Left renal cortex interstitium (tissue), 4 donors: ENCODE data around the gene SPINT2. TPM values are rescaled to one million over a fixed set of nuclear protein-coding genes. Genes with fewer than 3 reads are reported as not detected.

Experiments
- DNase-seq, 4 donors: peaks; one replicate each; pipeline ENCODE4 v3.0.0-alpha.2; 2013; ENCODE audit warnings: low read depth in 4 of 4, low spot score in 2 of 4, missing footprints in 1 of 4
- polyA plus RNA-seq, 4 donors: library from polyadenylated mRNA; unstranded; fragments of 120-200 nt; gene quantifications; one replicate each; pipeline ENCODE4 v1.2.1, GENCODE V29; 2013; ENCODE audit not compliant: insufficient read length in 4 of 4

Gene SPINT2
- polyA plus RNA-seq, 4 donors: 308 to 375 (median 337) TPM

DNA sequence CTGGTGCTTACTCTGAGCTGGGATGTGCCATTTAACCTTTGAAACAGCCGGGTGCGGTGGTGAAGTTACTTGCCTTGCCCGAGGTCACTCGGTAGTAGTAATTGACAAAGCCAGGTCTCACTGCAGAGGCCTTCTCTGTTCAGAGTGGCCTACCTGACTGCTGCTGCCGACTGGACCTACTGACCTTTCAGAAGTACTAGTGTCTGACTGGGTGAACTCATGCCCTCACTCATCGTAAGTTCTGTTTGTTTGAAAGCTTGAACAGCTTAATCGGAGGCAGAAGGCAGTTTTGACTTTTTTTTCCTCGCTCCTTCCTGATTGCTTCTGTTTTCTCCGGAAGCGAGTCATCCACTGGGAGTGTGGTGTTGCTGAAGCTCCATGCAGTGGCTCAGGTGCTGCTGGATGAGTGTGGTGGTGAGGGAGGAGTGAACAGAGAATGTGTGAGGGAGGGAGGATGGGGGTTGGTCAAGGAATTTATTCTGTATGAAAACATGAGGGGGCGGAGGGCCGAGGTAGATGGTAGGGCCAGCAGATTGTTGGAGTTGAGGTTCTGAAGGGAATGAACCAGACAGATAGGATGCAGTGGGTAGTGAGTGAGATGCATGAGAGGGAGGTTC lies 2.7 kb downstream of the SPINT2 start:
- DNase-seq: no peak

DNA sequence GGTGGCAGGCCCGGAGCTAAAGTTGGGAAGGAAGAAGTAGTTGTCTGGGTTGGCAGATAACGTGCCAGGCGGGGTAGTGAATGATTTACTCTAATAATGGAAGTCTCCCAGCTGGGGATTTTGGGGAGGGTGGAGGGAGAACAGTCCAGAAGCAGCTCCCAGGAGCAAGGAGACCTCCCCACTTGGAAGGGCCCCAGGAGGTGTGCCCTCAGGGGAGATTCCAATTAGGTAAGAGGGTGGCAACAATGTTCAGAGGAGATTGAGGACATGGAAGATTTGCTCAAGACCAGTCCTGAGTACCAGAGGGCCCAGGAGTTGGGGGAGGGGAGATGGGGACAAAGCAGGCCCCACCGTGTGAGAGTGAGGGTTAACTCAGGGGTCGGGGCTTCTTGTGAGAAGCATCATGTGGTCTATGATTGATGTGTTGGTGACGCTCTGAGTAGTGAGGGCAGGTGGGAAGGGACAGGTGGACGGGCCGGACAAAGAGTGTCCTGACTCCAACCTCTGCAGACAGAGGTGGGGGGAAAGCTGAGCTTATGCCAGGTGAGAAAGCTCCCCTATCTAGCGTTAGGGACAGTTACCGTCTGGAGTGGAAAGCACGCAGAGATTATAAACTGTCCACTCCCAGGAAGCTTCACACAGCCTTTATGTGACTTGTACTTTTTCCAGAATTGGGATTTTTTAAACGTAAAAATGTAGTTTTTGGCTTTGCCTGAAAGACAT lies 3.5 kb downstream of the SPINT2 start:
- no peak for DNase-seq

DNA sequence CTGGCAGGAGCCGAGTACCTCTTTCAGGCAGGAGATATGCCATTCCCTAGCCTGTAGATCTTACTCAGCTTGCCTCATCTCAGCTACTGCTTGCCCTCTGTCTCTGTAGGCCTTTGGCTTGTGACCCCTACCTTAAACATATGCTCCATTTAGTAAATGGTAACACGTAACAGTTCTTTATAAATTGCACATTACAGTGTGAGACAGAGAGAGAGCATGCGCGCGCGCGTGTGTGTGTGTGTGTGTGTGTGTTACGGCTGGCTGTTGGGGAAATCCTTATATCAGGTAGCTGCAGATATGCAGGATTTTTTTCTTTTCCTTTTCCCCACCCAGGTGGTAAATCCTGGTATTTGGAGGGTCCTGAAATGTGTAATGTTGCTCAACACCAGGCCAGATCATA lies 4.2 kb downstream of the SPINT2 start:
- no peak for DNase-seq

DNA sequence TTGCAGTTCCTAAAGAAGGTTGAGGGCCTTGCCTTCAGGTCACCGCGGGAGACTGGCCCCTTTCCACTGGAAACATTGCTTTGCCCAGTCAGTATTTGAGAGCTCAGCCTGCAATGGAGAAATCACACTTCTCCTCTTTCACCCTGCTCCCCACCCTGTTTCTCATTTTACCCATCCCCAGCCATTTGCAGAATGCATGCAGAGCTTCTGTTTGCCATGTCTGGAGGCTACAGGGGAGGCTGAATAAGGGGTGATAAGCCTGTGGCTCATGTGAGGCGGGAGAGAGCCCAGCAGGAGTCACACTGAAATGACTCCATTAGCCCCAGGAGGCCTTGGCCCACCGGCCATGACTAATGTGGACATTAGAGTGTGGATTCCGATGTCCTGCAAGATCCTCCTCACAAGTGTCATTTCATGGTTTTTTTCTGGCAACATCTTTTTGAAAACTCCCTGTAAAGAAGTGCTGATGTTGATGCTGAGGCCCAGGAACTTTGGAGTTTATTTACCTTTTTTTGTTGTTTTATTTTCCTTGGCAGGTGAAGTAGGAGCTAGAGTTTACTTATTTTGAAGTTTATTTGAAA lies 6.3 kb downstream of the SPINT2 start:
- DNase-seq: no peak

DNA sequence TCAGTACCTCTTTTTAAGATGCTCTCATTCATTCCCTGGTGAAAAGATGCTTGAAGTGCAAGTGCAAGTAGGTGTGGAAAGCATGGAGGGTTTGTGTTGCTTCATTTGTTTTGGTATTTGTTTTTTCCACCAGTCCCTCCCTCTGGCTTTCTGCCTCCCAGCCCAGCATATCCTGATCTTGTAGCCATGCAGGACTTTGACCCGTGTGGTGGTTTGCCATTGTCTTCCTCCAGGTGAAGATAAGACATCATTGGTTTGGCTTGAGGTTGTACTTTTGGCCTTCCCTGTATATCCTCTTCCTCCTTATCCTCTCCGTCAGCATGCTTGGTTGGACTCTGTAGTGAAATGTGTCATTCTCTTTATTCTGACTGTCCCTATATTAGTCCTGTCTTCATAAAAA lies 9.1 kb downstream of the SPINT2 start:
- DNase-seq: no peak

DNA sequence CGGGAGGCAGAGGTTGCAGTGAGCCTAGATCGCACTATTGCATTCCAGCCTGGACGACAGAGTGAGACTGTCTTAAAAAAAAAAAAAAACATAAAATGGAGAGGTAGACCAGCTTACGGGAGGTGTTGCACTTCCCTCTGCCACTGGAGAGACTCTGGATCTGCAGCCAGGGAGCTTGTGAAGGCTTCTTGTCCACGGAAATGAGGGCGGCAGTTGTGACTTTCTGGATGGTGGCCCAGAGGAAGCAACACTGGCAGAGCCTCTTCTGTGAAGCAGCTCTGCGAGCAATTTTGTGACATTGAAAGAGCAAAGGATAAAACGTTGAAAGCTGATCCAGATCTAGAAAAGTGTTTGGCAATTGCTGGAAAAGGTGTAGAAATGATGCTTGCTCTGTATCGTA lies 10.4 kb downstream of the SPINT2 start:
- DNase-seq: no peak

DNA sequence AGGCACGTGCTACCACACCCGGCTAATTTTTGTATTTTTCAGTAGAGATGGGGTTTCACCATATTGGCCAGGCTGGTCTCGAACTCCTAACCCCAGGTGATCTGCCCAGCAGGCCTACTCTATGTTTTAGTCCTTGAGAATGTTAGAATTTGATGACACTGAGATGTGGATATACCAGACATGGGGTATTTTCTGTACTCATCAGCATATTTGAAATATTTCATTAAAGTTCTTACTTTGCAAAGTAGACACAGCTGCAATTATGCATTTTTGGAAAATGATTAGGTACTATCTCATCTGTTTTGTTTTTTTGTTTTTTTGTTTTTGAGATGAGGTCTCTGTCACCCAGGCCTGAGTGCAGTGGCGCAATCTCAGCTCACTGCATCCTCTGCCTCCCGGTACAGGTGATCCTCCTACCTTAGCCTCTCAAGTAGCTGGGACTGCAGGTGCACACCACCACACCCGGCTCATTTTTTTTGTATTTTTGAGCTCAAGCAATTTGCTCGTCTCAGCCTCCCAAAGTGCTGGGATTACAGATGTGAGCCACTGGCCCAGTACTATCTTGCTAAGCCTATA lies 12.7 kb downstream of the SPINT2 start:
- DNase-seq: no peak

DNA sequence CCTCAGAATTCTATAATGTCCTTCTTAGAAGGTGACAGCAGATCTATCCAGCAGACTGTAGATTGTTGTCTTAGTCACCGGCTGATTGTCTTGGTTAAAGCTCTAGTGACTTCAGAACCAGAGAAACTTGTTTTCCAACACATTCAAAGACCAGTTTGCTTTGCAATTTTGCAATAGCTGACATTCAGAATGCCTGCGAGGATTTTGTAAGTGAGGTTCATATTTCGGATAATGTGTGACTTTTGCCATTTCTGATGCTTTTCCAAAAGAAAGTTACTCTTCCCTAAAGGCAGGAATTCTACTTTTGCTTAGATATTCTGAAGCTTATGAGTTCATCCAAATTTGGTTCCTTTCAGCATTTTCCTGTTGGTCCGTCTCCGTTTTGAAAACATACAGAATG lies 13.2 kb downstream of the SPINT2 start:
- no peak for DNase-seq

DNA sequence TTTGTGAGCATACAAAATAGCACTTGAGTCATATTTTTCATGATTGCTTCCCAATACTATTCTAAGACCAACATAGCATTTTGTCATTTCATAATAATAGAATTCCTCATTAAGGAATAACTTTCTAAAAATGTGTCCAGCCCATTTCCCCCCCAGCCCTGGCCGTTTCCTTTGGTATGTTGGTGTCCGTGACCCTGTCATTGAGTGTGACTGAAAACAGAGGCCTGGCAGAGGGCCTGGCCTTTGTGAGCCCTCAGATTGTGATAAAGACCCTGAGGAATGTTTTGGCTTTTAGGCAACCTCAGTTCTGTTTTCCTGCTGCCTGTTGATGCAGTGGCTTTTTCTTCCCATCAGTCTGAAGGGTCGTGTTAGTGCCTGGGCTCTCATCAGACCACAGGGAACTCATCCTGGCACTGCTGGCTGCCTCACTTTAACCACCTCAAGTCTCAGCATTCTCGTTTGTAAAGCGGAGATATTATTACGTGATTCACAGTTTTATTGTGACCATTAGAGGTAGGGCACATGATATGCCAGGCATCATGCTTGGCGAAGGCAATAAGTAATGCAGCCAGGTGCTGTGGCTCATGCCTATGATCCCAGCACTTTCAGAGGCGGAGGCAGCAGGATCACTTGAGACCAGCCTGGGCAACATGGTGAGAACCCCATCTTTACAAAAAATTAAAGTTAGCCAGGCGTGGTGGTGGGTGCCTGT lies 13.8 kb downstream of the SPINT2 start:
- DNase-seq: no peak

DNA sequence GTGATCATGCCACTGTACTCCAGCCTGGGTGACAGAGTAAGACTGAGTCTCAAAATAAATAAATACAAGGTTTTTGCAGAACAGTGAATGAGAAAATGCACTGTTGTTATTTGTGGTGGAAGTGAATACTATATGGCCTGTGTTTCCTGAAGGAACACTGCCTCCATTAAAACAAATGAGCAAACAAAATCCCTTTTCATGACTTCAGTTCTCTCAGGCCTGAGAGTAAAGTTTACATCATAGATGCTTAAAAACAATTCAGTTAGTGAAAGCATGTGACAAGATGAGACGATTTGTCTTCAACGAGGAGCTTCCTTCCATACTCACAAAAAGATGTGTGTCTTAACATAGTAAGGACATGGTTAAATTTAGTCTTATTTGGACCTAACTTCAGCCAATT lies 14.4 kb downstream of the SPINT2 start:
- no peak for DNase-seq

DNA sequence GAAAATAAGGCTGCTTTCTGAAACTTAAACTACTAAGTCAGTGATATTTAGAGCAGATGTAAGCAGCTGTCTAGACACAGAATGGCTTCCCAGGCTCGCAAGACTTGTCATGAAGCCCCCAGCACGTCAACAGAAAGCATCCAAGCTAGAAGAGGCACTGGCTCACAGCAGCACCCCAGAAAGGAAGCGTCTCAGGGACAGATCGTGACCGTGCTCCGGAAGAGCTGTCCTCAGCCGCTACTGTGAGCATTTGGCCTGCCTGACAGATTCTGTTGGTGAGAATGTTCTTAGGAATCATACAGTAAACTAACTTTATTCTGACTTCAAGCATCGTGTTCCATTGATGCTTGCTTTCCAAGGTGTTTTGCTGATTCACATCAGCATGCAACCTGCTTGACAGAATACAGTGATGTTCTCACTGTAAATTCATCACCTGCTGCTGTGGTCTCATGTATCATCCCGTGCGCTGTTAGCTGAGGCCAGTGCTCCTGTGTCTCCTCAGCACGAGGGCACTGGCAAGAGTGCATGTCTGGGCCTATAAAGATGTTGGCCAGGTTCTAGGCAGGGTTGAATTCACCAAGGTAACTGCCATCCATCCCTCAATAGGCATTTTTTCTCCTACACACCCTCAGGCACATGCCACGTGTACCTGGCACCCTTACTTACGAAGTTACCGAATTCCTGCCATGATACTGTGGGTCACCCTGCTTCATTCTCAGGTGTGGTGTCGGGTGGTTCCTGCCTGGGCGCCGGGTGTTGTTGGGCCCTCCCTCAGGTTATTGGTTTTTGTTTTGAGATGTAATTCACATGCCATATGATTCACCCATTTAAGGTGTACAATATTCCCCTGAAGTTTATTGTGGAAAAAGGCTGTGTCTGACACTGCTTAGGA lies 15.9 kb downstream of the SPINT2 start:
- no peak for DNase-seq

DNA sequence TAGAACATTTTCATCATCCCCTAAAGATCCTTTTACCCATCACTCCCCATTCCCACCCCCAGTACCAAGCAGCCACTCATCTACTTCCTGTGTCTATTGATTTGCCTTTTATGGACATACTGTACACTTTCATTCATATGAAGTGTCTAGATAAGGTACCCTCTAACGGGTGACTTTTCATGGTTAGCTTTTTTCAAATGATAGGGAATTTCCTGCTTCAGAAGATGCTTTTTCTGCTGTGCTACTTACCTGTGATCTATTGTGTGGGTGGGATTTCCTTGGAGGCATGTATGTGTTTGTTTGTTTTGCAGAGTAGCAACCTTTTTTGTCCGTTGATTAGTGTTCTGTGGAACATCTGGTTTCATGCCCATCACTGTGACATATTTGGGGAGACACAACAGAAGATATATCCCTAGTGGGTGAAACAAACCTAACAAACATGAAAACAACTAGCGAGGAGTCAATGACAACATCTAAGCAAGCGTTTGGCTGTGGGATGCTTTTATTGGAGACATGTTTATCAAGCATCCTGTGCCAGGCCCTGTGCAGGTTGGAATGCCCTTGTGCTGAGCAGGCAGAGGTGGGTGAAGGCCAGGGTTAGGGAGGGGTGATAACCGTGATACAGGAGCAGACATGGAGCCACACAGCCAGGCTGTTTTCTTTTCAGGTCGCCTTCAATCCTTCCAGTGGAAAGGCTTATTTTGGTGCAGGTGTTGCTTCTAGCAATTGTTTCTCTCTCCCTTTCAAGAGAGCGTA lies 17.6 kb downstream of the SPINT2 start:
- no peak for DNase-seq

DNA sequence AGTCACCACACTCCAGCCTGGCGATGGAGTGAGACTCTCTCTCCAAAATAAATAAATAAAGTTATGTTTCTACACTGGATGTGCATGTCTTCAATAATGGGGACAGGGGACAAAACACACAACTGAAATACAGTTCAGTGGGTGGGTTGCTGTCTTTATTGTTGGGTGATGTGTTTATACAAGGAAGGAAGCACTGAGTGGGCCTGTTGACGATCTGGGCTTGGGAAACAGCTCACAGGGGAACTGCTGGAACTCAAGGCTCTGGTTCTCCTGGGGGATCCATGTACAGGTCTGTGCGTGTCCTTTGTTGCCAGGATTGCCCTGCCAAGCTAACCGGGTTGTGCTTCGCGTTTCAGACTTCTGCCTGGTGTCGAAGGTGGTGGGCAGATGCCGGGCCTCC lies 18.9 kb downstream of the SPINT2 start:
- DNase-seq: no peak

DNA sequence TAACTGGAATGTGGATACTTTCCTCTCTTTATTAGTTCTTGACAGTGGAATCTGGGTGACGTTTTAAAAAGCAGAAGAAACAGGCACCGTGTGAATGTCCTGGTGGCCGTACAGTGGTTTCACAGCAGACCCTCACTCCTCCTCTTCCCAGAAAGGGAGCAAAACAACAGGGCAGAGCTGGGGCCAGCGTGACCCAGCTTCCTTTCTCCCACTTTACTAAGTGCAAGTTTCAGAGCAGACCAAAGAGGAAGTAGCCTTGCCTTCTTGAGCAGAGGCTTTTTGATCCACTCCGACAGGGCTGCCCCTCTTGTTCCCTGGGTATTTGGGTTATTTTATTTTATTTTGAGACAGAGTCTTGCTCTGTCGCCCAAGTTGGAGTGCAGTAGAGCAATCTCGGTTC lies 20.0 kb downstream of the SPINT2 start:
- DNase-seq: no peak

DNA sequence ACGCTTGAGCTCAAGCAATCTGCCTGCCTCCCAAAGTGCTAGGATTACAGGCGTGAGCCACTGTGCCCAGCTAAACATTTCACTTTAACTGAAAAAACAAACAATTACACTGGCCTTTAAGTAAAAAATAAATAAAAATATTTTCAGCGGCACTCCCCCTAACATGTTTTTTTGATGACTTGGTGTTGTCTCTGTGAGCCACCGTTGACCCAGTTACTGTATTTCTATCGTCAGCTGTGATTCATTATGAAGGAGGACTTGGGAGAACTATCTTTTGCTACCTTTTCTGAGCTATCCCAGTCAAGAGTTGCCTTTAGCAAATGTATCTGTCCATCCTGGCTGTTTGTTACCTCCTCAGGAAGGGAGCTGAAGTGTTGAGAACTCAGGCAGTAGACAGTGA lies 21.2 kb downstream of the SPINT2 start:
- DNase-seq: no peak

DNA sequence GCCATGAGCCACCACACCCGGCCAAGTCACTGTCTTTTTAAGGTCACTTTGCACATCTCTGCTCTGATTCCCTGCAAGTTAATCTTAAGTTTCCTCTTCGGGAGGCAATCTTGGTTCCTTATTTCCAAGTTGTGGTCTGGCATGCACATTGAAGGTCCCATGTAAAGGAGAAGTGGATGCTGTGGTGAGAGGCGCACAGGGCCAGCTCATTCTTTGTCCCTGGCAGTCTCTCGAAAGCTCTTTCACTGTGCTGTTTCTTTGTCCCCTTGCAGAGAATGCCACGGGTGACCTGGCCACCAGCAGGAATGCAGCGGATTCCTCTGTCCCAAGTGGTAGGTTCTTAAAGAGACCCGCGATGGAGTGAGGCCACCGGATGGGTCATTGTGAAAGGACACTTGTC lies 23.2 kb downstream of the SPINT2 start:
- no peak for DNase-seq

DNA sequence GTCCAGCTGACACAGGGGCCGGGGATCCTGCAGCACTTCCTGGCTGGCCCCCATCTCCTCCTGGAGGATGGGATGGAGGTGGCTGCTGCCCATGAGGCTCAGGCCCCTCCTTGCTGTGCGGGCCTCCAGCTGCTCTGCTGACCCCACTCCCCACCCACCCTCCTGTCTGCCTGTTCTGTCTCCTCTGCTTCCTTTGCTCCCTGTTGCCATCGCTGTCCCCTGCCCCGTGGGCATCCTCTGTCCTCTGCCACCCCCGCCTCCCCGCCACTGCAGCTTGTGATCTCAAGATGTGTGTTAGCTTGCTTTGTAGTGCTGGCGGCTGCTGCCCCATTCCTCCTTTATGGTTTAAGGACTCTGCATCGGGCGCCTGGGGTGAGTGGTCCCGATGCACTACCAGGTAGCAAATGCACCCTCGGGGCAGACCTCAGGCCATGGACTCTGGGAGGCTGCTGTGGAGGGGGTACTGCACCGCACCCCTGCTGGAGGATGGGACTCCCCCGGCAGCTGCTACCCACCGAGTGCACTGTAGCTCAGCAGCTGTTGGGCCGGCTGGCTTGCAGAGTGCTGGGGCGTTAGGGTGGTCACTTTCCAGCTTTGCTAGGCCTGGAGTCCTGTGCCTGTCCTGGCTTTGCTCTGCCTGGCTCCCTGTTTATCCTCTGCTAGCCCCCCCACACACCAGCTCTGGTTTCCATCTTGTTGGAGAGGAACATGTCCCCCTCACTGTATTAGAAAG lies 23.9 kb downstream of the SPINT2 start:
- no peak for DNase-seq

DNA sequence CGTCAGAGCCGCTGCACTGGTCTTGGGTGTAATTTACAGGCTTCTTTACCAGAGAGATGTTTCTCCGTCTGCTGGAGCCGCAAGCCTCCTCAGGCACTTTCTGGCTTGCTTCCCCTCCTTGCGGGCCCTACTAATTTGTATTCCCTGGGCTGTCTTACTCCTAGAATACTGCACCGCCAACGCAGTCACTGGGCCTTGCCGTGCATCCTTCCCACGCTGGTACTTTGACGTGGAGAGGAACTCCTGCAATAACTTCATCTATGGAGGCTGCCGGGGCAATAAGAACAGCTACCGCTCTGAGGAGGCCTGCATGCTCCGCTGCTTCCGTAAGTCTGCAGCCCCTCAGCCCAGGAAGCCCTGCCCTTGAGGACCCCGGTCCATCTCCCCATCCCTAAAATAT lies 25.6 kb downstream of the SPINT2 start:
- DNase-seq: no peak

DNA sequence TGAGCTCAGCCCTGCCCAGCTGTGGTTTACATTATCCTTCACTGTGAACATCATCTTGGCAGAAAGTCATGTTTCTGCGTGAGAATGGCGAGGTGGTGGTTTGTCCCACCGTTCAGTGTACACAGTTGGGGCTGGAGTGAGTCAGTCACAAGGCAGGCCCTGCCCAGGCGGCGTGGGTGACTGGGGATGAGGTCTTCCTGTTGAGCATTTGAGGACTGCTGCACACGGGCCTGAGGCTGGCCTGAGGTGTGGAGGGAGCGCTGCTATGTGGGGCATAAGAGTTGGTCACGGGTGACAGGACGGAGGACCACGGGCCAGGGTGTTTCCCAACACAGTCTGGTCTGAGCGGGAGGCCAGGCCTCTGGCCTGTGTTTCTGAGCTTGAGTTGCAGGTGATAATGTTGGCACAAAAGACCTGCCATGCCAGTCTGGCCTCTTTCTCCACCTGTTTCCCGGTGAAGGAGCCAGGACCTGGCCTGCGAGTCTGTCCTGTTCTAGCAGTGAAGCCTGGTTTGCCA lies 26.3 kb downstream of the SPINT2 start:
- no peak for DNase-seq
